Prostate gland (tissue), 2 donors: ENCODE data around the gene HRH2. TPM values are rescaled to one million over a fixed set of nuclear protein-coding genes. Genes with fewer than 3 reads are reported as not detected.

Source experiments
- DNase-seq: peaks from one replicate; pipeline ENCODE4 v3.0.0-alpha.2; 2019; ENCODE audit warnings: low spot score
- H3K27ac ChIP-seq, 2 donors: fragments of 200-600 bp; sonication (generic); 2 replicates each; pipeline ENCODE4 v1.5.1; 2017 to 2019
- H3K27me3 ChIP-seq: fragments of 200-600 bp; sonication (generic); replicated peaks from 2 replicates; pipeline ENCODE4 v1.5.1; 2019; ENCODE audit not compliant: insufficient read depth
- H3K36me3 ChIP-seq, 2 donors: fragments of 200-600 bp; sonication (generic); 1 replicate in 1 of 2; 2 replicates in 1 of 2; pipeline versions ENCODE4 v1.5.1 to v1.8.1; 2017 to 2019
- H3K4me1 ChIP-seq: fragments of 200-600 bp; sonication (generic); replicated peaks from 2 replicates; pipeline ENCODE4 v1.5.1; 2019
- H3K4me3 ChIP-seq, 2 donors: fragments of 200-600 bp; sonication (generic); 2 replicates each; pipeline ENCODE4 v1.5.1; 2017 to 2019
- H3K9me3 ChIP-seq: fragments of 200-600 bp; sonication (generic); 2 replicates; pipeline ENCODE4 v1.5.1; 2017
- POLR2A ChIP-seq: fragments of 450-650 bp; IDR thresholded peaks from one replicate; pipeline ENCODE4 v1.6.1; 2016; ENCODE audit warnings: antibody characterized with exemption, mild to moderate bottlenecking
- POLR2AphosphoS5 ChIP-seq: sonication (generic); formaldehyde crosslinking; IDR thresholded peaks from one replicate; pipeline ENCODE4 v1.6.1; 2017; ENCODE audit warnings: antibody characterized with exemption
- WGBS: methylation state at CpG from one replicate; pipeline ENCODE4 v1.1.5; 2018; 5-methylcytosine and 5-hydroxymethylcytosine counted together
- intact Hi-C: fragments of 100-400 bp; cut with DNase I; formaldehyde crosslinking; loops from one replicate; pipeline ENCODE4 v1.14.2; 2022
- total RNA-seq, 2 donors: library from RNA; depleted of rRNA; stranded (reverse); fragments of >200 nt; gene quantifications; one replicate each; pipeline ENCODE4 v1.1.0, GENCODE V29; 2016
- TF ChIP-seq, protein P1 (sequence below), 4 experiments: fragments of 200-600 bp in 2 of 4; fragments of 450-650 bp in 2 of 4; sonication (generic) in 2 of 4; IDR thresholded peaks; 1 replicate in 3 of 4; 2 replicates in 1 of 4; pipeline ENCODE4 v1.5.1; 2016 to 2019; ENCODE audit warnings: antibody characterized with exemption in 4 of 4, mild to moderate bottlenecking in 2 of 4, moderate library complexity in 2 of 4

The HRH2 gene
- total RNA-seq, 2 donors from 2014 or later, result 0.55 to 5.3 TPM

DNA sequence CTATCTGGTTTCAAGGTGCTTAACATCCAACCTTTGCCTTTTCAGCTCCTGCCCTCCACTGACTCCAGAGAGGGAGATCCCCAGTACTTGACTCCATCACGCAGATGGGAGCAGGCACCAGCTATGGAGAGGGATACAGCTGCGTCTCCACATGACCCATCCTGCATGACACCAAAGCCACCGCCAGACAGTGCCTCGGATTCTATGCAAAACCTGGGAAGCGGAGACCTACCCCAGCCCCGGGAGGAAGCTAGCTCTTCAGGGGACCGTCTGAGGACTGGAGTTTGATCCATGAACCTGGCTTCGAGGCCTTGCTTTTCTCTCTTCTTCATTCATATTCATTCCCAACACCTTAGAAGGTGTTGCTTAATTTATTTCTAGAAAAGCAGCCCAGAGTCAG lies 24.8 kb downstream of the HRH2 start:
- H3K27ac ChIP-seq, result no peak overlapping the region
- DNase-seq, result no peak
- no peak overlapping the region for H3K4me3 ChIP-seq
- peaks cover 10% of the 10 kb centered on the region for H3K27me3 ChIP-seq
- intact Hi-C loops, result no loop called here
- WGBS, result 95% methylated on average over 8 of the region's 8 CpGs
- no peaks in the 10 kb centered on the region for H3K36me3 ChIP-seq
- H3K9me3 ChIP-seq, result no peaks in the 10 kb centered on the region
- TF ChIP-seq, protein P1, sequence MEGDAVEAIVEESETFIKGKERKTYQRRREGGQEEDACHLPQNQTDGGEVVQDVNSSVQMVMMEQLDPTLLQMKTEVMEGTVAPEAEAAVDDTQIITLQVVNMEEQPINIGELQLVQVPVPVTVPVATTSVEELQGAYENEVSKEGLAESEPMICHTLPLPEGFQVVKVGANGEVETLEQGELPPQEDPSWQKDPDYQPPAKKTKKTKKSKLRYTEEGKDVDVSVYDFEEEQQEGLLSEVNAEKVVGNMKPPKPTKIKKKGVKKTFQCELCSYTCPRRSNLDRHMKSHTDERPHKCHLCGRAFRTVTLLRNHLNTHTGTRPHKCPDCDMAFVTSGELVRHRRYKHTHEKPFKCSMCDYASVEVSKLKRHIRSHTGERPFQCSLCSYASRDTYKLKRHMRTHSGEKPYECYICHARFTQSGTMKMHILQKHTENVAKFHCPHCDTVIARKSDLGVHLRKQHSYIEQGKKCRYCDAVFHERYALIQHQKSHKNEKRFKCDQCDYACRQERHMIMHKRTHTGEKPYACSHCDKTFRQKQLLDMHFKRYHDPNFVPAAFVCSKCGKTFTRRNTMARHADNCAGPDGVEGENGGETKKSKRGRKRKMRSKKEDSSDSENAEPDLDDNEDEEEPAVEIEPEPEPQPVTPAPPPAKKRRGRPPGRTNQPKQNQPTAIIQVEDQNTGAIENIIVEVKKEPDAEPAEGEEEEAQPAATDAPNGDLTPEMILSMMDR (IDR thresholded peaks at IDR 0.05), result no peak
- no peak for TF ChIP-seq POLR2A
- no peak for TF ChIP-seq POLR2AphosphoS5
- H3K4me1 ChIP-seq, result no peaks in the 10 kb centered on the region

DNA sequence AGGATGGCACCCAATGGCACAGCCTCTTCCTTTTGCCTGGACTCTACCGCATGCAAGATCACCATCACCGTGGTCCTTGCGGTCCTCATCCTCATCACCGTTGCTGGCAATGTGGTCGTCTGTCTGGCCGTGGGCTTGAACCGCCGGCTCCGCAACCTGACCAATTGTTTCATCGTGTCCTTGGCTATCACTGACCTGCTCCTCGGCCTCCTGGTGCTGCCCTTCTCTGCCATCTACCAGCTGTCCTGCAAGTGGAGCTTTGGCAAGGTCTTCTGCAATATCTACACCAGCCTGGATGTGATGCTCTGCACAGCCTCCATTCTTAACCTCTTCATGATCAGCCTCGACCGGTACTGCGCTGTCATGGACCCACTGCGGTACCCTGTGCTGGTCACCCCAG lies 25.4 kb downstream of the HRH2 start:
- Histone ChIP-seq H3K4me1 (no peaks in the 10 kb centered on the region), H3K27me3 (peaks cover 10% of the 10 kb centered on the region), H3K36me3 (no peaks in the 10 kb centered on the region), H3K4me3 (no peak overlapping the region), H3K9me3 (no peaks in the 10 kb centered on the region), H3K27ac (no peak overlapping the region)
- TF ChIP-seq, protein P1 (IDR thresholded peaks at IDR 0.05), result no peak
- TF ChIP-seq POLR2A (no peak), POLR2AphosphoS5 (no peak)
- 98% methylated on average over 15 of the region's 15 CpGs for WGBS
- DNase-seq, result no peak
- intact Hi-C loops, result no loop called here

DNA sequence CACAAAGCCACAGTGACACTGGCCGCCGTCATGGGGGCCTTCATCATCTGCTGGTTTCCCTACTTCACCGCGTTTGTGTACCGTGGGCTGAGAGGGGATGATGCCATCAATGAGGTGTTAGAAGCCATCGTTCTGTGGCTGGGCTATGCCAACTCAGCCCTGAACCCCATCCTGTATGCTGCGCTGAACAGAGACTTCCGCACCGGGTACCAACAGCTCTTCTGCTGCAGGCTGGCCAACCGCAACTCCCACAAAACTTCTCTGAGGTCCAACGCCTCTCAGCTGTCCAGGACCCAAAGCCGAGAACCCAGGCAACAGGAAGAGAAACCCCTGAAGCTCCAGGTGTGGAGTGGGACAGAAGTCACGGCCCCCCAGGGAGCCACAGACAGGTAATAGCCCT lies 26.1 kb downstream of the HRH2 start:
- no peaks in the 10 kb centered on the region for H3K4me1 ChIP-seq
- peaks cover 10% of the 10 kb centered on the region for H3K27me3 ChIP-seq
- H3K36me3 ChIP-seq, result no peaks in the 10 kb centered on the region
- intact Hi-C loops, result no loop called here
- 96% methylated on average over 13 of the region's 13 CpGs for WGBS
- no peak overlapping the region for H3K27ac ChIP-seq
- TF ChIP-seq POLR2AphosphoS5, result no peak
- no peak for TF ChIP-seq POLR2A
- TF ChIP-seq, protein P1 (IDR thresholded peaks at IDR 0.05), result no peak
- H3K4me3 ChIP-seq, result no peak overlapping the region
- no peak for DNase-seq
- H3K9me3 ChIP-seq, result no peaks in the 10 kb centered on the region

DNA sequence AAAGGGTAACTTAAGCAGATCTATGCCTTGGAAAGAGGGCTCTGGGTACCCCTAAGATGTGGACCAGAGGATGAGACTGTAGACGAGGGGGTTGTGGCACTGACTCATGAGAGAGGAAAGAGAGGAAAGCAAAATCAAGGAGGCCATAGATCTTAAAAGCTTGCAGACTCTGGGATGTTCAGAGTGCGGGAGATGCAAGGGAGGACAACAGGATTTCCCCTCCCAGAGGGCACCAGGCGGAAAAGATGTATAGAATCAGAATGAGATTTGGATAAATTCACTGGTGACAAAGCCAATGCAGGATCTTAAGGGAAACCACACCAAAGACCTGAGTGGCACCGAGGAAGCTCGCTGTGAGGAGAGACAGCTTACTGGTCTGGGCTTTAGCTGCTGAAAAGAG lies 27.1 kb downstream of the HRH2 start:
- H3K27ac ChIP-seq, result no peak overlapping the region
- intact Hi-C loops, result no loop called here
- H3K27me3 ChIP-seq, result peaks cover 10% of the 10 kb centered on the region
- H3K36me3 ChIP-seq, result no peaks in the 10 kb centered on the region
- no peak overlapping the region for H3K4me3 ChIP-seq
- no peaks in the 10 kb centered on the region for H3K4me1 ChIP-seq
- DNase-seq, result no peak
- WGBS, result 92% methylated on average over 5 of the region's 5 CpGs
- TF ChIP-seq, protein P1 (IDR thresholded peaks at IDR 0.05), result no peak
- no peak for TF ChIP-seq POLR2A
- TF ChIP-seq POLR2AphosphoS5, result no peak
- H3K9me3 ChIP-seq, result no peaks in the 10 kb centered on the region

DNA sequence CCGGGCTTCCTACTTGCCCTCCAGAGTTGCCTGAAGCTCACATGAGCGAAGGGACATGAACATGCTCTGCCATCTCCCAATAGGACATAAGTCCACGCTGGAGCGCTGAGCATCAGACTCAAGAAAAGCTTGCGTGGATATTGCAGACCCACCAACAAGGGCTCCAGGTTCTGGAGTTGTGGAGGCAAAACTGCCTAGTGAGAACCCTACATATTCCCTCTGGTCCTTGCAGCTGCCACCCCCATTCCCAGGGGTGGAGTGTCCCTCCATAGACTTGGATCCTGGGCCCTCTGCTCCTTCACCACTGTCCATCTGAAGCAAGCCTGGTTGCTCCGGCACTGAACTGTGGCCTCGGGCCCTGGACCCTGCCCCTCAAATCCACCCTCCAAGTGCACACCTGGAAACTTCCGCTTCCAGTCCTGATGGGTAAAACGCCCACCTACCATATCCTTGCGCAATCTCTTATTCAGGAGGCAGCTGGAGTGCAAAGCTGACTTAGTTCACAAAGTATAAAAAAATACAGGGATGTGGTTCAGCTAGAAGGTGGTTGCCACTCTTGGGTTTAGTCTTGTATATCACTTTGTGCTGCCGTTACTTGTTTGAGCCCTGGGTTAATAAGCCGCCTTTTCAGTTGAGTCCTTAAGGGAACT lies 28.0 kb downstream of the HRH2 start:
- DNase-seq, result no peak
- TF ChIP-seq POLR2AphosphoS5 (no peak), POLR2A (no peak)
- TF ChIP-seq, protein P1 (IDR thresholded peaks at IDR 0.05), result no peak
- H3K27ac ChIP-seq, result no peak overlapping the region

More for the DNA sequence above, 28.0 kb downstream of the HRH2 start:
- Histone ChIP-seq H3K4me1 (no peaks in the 10 kb centered on the region), H3K9me3 (no peaks in the 10 kb centered on the region), H3K4me3 (no peak overlapping the region), H3K36me3 (no peaks in the 10 kb centered on the region), H3K27me3 (peaks cover 9% of the 10 kb centered on the region)
- WGBS, result 90% methylated on average over 12 of the region's 12 CpGs
- intact Hi-C loops, result no loop called here
